KBM-7 (cell line): Measurements from ENCODE around the gene CHCHD3.
A peak's percentile ranks its signal among the peaks of the same experiment; 100 is the strongest.

Experiments used
- DNase-seq: peaks from one replicate; pipeline ENCODE4 v3.0.0-alpha.2; 2015
- in situ Hi-C: fragments of 300-500 bp; cut with MboI; formaldehyde crosslinking; loops from 2 replicates; pipeline ENCODE4 v1.14.3; 2020; ENCODE audit warnings: low sequenced_read_pairs, low pct_unique_long_range_greater_than_20kb, mixed read lengths

CHCHD3 gene

DNA sequence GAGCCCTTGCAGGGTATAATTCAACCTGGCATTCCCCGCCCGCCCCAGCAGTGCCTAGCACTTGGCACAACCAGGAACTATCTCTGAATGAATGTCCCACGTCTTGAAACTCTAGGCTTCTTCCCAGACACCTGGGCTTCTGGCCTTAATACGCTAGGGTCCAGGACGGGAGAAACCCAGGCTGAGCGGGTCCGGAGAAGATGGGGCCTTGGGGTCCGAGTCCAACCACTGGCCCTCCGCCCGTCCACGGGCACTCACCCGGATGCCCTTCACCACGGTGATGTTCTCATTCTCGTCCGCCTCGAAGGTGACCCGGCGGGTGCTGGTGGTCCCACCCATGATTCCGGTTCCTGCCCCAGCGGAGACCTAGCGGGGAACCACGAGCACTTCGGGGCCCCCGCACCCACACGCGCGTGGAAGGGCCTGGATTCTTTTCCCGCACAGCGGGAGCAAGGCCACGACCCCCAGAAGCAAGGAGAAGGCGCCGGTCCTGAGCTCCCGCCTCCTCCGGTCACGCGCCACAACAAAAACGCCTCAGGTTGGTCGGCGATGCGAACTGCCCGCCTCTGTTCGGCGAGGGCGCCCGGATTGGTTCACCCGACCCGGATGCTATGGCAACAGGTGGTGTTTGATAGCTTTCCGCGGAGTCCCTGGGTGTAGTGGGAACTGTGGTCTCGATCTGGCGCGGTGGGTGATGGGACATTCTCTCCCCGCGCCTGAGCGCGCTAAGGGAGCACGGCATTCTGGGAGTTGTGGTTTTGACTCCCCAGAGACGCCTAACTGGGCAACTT is at the start of gene CHCHD3:
Gene CHCHD3, minus strand, starts transcription at position 492 of the 791 bp plus-strand sequence. Its CDS starts 153 bp downstream, at position 339.
- peak; percentile 99 for DNase-seq
- in situ Hi-C loops, result no loop called here

DNA sequence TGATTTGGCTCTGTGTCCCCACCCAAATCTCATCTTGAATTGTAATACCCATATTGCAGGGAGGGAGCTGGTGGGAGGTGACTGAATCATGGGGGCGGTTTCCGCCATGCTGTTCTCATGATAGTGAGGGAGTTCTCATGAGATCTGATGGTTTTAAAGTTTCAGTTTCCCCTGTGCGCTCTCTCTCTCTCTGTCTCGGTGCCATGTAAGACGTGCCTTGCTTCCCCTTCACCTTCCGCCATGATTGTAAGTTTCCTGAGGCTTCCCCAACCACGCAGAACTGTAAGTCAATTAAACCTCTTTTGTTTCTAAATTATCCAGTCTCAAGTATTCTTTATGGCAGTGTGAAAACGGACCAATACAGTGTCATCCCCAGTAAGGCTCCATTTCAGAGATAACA is 48.3 kb upstream of the CHCHD3 start:
- DNase-seq, result no peak
- in situ Hi-C loops, result no loop called here

DNA sequence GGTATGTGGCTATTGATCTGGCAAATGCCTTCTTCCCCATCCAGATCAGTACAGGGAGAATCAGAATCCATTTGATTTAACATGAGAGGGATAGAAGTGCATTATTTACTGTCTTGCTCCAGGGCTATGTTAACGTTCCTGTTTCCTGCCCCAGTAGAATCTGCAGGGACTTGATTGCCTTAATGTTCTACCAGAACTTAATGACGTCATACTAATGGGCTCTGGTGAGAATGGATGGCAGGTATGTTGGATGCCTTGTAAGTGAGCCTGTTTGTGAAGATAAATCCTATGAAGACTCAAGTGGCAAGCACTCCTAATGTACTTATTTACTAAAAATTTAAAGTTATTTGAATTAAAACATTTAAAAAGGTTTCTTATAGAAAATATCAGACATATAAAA is 44.5 kb upstream of the CHCHD3 start:
- DNase-seq, result no peak
- in situ Hi-C loops, result no loop called here

DNA sequence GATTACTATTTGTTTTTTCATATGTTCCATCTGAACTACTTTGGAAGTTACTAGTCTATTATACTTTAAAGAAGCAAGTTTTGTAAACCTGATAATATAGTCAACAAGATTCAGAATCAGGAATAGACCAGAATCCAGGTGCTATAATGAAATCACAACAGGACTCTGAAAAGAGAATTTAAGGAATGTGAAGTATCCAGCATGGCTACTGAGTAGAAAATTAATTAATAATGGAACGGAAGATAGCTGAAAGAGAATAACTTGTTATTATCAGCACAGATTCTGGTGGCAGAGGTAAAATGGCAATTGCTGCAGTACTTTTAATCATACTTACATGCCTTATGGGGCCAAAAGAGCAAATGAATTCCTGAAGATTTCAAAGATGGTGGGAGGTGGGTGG is 43.1 kb upstream of the CHCHD3 start:
- in situ Hi-C loops, result no loop called here
- DNase-seq, result no peak

DNA sequence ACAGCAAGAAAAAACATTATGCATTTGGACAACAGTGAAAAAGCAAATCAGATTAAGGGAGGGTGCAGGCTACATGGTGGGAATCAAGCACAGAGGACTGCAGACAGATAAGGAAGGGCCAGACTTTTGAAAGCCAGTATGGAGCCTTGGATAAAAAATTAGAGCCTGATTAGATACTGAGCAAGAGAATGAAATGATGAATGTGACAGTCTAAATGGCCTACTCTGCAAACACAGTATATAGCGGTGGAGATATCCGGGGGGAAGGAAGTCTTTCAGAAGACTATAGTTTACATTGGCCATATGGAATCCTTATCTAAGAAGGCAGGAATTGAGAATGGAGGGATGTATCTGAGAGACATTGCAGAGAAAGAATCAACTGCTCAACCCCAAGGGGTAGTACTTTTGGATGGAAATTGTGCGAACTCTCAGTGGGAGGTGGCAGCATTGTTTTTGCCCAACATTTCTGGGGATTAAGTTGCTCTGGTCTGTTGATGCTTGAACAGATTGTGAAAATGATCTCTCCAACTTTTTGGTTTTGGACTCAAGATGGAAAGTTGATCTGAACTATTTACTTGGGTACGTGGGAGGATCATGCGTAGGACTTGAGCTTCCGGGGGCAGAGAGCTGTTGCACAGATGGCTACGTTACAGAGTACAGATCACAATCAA is 39.4 kb upstream of the CHCHD3 start:
- in situ Hi-C loops, result no loop called here
- DNase-seq, result no peak

DNA sequence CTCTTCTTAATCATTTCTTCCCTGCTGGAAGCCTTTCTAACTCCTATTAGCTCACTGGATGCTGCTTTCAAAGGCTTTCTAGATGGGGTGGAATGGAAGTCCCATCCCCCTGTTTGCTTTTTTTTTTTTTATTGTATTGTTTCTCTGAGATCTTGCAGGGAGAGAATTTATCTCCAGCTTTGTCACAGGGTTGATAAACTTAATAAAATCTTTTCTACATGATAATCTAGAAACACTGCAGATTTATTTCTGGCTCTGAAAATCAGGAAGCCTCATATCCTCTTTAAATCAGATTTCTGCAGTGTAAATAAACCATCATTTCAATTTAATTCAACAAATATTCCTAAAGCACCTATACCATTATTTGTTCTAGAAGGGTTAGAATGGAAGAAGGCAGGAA is 37.2 kb upstream of the CHCHD3 start:
- DNase-seq, result no peak
- in situ Hi-C loops, result no loop called here

DNA sequence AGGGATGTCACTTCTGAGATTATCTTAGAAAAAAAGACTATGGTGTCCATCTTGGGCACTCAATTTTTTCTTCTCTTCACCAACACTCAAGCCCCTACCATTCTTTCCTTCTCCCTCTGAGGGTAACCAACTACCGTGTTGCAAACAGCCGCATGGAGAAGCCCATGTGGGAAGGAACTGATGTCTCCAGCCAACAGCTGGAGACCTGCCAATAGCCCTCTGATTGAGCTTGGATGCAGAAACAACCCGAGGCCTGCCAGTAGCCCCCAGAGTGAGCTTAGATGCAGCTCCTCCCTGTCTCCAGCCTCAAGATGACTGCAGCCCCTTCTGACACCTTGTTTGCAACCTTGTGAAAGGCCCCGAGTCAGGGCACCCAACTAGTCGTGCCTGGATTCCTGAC is 36.4 kb upstream of the CHCHD3 start:
- in situ Hi-C loops, result no loop called here
- no peak for DNase-seq

DNA sequence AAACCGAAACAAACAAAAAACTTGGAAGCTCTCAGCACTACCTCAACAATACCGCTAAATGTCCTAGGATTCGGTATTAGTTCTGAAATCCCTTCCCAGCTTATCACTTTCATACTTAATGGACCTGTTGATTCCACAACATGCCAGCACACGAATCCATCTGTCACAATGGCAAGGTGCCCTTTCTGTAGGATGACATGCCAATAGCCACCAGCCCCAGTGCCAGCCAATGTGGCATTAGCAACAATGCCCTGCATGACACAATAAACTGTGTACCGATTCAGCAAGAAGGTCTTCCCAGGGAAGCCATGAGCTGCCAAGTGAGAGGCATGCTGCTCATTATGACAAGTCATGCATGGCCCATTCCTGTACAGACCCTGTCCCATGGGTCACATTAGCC is 35.6 kb upstream of the CHCHD3 start:
- in situ Hi-C loops, result no loop called here
- DNase-seq, result no peak

DNA sequence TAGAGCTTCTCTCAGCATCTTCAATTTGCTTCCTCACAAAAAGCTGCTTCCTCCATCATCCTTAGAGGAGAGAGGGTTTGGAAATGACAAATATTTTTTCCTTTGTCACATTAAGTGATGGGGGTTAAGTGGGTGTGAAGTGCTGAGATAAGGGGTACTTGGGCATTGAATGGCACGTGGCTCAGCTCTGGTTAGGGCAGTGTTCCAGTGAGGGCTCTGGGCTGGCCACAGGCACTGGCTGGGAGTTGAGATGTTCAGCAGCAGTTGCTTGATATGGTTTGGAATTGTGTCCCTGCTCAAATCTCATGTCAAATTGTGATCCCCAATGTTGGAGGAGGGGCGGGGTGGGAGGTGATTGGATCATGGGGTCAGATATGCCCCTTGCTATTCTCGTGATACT is 33.7 kb upstream of the CHCHD3 start:
- in situ Hi-C loops, result no loop called here
- no peak for DNase-seq

DNA sequence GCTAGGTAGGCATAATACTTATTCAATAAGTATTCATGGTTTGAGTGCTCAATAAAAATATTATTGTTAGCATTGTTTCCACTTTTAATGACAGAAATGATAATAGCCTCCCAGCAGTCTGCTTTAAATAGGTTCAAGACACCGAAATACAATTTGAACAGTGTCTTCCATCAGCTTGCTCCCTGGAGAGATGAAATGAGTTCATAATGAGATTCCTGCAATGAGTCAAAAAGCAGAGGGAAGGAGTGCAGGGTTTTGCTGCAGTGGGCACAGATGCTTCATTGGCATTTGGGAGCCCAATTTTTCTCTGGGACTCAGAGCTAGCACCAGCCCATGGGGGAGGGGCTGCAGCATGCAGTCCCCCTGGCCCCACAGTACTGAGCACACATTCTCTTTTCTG is 32.6 kb upstream of the CHCHD3 start:
- in situ Hi-C loops, result no loop called here
- DNase-seq, result no peak

DNA sequence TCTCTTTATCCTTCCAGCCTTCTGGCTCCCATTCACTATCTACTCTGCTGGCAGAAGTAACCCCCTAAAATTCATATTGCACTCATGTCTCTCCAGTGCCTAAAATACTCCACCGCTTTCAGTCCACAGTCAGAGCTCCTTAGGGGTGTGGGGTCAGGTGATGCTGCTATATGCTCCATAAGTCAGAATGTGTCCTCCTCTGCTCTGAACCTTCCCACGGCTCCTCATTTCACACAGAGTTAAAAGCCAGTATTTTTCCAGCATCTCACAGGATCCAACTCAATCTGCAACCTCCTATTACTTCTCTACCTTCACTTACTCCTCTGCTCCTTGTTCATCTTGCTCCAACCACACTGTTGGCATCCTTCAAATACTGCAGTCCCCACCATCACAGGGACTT is 31.1 kb upstream of the CHCHD3 start:
- in situ Hi-C loops, result no loop called here
- DNase-seq, result no peak

DNA sequence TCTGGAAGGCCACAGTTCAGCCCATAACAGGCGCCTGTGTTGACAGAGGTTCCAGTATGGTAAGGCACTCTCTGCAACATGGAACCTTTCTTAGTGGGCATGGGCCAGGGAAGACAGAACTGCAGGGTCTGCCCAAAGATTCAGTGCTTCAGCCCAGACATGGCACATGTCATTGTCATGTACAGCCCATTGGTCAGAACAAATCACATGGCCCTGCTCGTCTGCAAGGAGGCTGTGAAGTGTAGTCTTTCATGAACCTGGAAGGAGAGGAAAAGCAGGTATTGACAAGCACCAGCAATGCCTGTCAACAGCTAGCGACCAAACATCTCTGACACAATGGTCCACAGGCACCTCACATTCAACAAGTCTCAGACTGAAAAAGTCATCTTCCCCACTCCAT is 30.4 kb upstream of the CHCHD3 start:
- DNase-seq, result no peak
- in situ Hi-C loops, result no loop called here

DNA sequence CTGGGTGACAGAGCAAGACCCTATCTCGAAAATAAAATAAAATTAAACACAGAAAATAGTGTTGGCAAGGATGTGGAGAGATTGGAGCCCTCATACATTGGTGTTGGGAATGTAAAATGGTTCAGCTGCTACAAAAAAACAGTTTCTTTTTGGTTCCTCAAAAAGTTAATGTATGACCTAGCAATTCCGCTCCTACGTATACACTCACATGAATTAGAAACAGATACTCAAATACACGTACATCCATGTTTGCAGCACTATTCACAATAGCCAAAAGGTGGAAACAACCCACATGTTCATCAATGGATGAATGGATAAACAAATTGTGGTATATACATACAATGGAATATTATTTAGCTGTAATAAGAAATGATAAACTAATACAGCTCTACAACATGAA is 28.4 kb upstream of the CHCHD3 start:
- in situ Hi-C loops, result no loop called here
- DNase-seq, result no peak

DNA sequence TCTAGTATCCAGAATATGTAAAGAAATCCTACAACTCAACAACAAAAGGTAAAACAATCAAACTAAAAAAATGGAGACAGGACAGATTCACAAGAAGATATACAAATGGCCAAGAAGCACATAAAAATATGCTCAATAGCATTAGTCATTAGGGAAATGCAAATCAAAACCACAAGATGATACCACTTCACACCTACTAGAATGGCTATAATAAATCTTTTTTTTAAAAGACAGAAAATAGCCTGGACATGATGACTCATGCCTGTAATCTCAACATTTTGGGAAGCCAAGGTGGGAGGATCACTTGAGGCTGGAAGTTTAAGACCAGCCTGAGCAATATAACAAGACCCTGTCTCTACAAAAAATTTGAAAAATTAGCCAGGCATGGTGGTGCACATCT is 27.9 kb upstream of the CHCHD3 start:
- in situ Hi-C loops, result no loop called here
- no peak for DNase-seq

DNA sequence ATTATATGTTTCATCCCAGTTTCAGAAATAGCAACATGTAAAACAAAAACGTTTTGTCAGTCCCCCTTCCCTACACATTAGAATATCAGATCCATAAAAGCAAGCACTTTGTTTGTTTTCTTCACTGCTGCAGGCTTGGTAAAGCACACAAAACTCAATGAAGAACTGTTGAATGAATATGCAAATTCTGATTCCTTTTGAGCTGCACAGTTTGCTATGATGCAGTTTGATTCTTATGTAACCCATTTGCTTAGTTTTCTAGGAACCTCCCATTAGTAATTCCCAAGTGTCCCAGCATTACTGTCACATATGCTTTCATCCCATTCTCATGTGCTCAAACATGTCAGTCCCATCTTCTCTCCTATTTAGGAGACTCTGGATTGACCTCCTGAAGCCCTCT is 26.1 kb upstream of the CHCHD3 start:
- DNase-seq, result no peak
- in situ Hi-C loops, result no loop called here

DNA sequence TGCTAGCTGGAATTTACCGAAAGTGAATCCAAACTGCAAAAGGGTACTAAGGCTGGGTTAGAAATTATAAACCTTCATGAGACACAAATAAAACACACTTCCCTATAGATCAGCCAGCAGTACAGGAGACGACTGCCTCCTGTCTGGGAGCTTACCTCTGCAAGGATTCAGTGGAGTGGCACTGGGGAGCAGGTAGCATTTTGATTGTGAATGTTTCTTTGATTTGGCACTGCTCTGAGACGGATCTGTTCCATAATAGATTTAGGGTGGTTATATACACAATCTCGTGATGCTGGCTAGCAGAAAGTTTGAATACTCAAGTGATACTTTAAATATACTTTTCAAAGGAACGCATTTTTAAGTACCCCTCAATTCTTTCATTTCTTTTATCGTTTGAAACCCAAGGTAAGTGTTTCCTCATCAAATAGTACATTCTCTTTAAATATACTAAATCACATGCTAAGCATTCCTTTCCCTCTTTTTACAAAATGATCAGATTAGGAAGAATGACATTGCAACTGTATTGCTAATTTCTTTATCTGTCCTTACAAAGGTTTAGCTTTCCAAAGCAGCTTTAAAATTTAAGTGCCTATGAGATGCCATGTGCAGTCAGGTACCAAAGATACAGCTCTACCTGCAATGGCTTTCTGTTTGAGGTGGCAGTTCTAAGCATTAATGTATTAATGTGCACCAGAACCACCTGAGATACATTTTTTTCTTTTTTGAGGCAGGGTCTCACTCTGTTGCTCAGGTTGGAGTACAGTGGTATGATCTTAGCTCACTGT is 20.6 kb upstream of the CHCHD3 start:
- in situ Hi-C loops, result no loop called here
- no peak for DNase-seq

DNA sequence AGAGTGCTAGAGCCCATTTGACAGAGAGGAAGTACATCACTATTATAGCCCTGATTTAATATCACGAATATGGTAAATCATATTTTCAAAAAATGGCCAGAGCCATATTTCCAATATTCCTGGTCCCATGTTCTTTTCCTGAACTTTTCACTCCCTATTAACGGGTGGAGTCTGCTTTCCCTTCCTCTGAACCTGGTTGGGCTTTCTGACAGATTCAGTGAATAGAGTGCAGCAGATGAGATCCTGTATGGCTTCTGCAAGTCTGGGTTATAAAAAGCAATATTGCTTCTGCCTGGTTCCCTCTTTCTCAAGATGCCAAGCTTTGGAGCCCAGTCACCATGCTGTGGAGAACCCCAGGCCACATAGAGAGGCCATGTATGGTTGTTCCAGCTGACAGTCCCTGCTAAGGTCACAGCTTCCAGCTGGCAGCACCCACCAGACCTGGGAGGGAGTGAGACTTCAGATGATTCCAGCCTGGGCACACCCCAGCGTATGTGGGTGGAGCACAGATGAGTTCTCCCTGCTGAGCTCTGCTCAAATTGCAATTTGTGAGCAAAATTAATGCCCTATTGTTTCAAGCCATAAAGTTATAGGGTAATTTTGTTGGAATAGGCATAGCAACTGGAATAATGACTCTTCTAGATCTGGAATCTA is 17.9 kb upstream of the CHCHD3 start:
- no peak for DNase-seq
- in situ Hi-C loops, result no loop called here

DNA sequence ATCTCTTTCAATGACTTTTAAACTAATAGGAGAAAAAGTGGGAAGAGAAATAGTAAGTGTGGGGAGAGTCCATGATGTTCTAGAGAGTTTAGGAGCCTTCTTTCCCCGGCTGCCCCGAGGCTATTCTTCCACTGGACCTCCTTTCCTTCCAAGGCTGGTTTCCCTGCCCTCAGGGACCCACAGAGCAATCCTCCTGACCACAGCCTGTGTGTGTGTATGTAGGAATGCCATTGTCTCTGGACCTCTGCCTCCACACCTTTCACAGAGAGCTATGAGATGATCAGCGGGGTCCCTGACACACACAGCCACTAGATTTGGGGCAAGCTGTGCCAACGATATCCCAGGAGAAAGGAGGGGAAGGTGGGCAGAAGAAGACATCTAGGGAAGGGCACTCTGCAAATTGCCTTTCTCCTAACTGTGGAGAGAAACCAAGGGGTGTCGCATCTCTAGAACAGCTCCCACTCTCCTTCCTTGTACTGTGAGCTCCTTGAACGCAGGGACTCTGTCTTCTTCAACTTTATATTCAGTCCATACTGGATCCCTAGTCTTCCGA is 13.3 kb upstream of the CHCHD3 start:
- in situ Hi-C loops, result no loop called here
- DNase-seq, result no peak

DNA sequence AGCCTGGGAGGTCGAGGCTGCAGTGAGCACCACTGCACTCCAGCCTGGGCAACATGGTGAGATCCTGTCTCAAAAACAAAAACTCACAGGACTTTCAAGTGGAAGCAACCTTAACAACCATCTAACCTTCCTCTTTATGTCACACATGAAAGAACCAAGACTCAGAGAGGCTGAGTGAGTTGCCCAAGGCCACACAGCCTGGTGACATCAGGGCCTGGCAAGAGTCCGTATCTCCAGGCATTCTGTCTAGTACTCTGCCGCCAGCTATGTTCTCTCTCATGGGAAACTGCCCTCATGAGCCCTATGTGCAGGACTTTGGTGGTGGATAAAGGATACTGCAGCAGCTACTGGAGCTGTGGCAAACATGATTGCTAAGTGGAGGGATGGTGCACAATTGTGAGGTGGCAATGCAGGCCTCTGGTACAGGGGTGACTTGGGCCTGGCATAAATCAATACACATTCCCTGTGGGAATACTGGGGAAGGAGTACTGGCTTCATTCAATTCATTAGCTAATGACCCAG is 10.1 kb upstream of the CHCHD3 start:
- in situ Hi-C loops, result no loop called here
- no peak for DNase-seq
